H1 (cell line): ENCODE measurements around the gene HEXIM1. TPM values are rescaled to one million over a fixed set of nuclear protein-coding genes. Genes with fewer than 3 reads are reported as not detected.

Experiments
- CTCF ChIA-PET: fragments of 300-600 bp; sonication (Branson Sonifier 250); formaldehyde crosslinking; loops from one replicate; lab custom pipeline; 2021; ENCODE audit not compliant: partially characterized antibody; lab: Charles Lee
- POLR2A ChIA-PET: fragments of 300-600 bp; sonication (Branson Sonifier 250); formaldehyde crosslinking; loops from one replicate; lab custom pipeline; 2021; ENCODE audit warnings: inconsistent platforms; ENCODE audit not compliant: partially characterized antibody; lab: Charles Lee
- DNase-seq, 2 experiments: peaks; one replicate each; pipeline versions ENCODE4 v3.0.0 to v3.0.0-alpha.2; 2010 to 2022; ENCODE audit warnings: low spot score in 2 of 2, low read depth in 1 of 2, mixed read lengths in 1 of 2
- FAIRE-seq: peaks from 2 replicates; lab custom pipeline; 2011; peaks lifted over from hg19 to GRCh38; lab: Jason Lieb, UNC
- H2AFZ ChIP-seq: 2 replicates; pipeline ENCODE4 v1.8.1; 2012; ENCODE audit warnings: low read length, inconsistent platforms
- H2AK5ac ChIP-seq: 2 replicates; pipeline ENCODE4 v1.6.1; 2013; ENCODE audit warnings: low read depth, low read length
- H2BK120ac ChIP-seq: replicated peaks from 2 replicates; pipeline ENCODE3; 2013; ENCODE audit warnings: low read depth, low read length, inconsistent platforms
- H2BK12ac ChIP-seq: 2 replicates; pipeline ENCODE4 v1.6.1; 2013; ENCODE audit warnings: low read depth, low read length
- H2BK15ac ChIP-seq: 2 replicates; pipeline ENCODE4 v1.6.1; 2013; ENCODE audit warnings: low read length
- H2BK20ac ChIP-seq: 2 replicates; pipeline ENCODE4 v1.6.1; 2013; ENCODE audit warnings: low read length
- H2BK5ac ChIP-seq: 2 replicates; pipeline ENCODE4 v1.6.1; 2013; ENCODE audit warnings: low read depth, low read length
- H3K14ac ChIP-seq: 2 replicates; pipeline ENCODE4 v1.6.1; 2013; ENCODE audit warnings: inconsistent platforms; ENCODE audit not compliant: insufficient read length
- H3K18ac ChIP-seq: 2 replicates; pipeline ENCODE4 v1.6.1; 2013; ENCODE audit warnings: low read length; ENCODE audit errors: extremely low read depth
- H3K23ac ChIP-seq: 2 replicates; pipeline ENCODE4 v1.6.1; 2013; ENCODE audit warnings: inconsistent platforms; ENCODE audit not compliant: insufficient read length
- H3K23me2 ChIP-seq: 2 replicates; pipeline ENCODE4 v1.6.1; 2013; ENCODE audit warnings: low read depth, low read length
- H3K27ac ChIP-seq: 2 replicates; pipeline ENCODE4 v1.6.1; 2011; ENCODE audit warnings: low read depth, low read length, inconsistent platforms
- H3K27me3 ChIP-seq, 4 experiments: replicated peaks in 1 of 4; 1 replicate in 1 of 4; 2 replicates in 3 of 4; pipeline versions ENCODE4 v1.6.1 to v1.8.1; 2011 to 2013; ENCODE audit warnings: low read length in 3 of 4, mild to moderate bottlenecking in 3 of 4, inconsistent platforms in 2 of 4, mixed read lengths in 2 of 4, moderate library complexity in 1 of 4; ENCODE audit not compliant: control insufficient read depth in 3 of 4, insufficient read depth in 3 of 4; ENCODE audit errors: extremely low read depth in 1 of 4
- H3K36me3 ChIP-seq, 4 experiments: 2 replicates each; pipeline versions ENCODE4 v1.6.1 to v1.8.1; 2011 to 2013; ENCODE audit warnings: mild to moderate bottlenecking in 4 of 4, low read length in 3 of 4, moderate library complexity in 2 of 4, control low read depth in 1 of 4, inconsistent platforms in 1 of 4; ENCODE audit not compliant: insufficient read depth in 4 of 4, control insufficient read depth in 2 of 4
- H3K4ac ChIP-seq: replicated peaks from 2 replicates; pipeline ENCODE3; 2013; ENCODE audit warnings: low read length, low read depth, mixed read lengths, inconsistent platforms; ENCODE audit not compliant: insufficient read length
- H3K4me1 ChIP-seq, 4 experiments: replicated peaks in 1 of 4; 1 replicate in 1 of 4; 2 replicates in 3 of 4; pipeline versions ENCODE4 v1.6.1 to v1.8.1; 2011 to 2013; ENCODE audit warnings: low read length in 3 of 4, inconsistent platforms in 2 of 4, mixed read lengths in 1 of 4; ENCODE audit not compliant: insufficient read depth in 4 of 4, control insufficient read depth in 3 of 4
- H3K4me2 ChIP-seq, 2 experiments: 2 replicates each; pipeline versions ENCODE4 v1.6.1 to v1.8.1; 2011 to 2013; ENCODE audit warnings: low read depth in 2 of 2, low read length in 2 of 2, control low read depth in 1 of 2, inconsistent platforms in 1 of 2, mild to moderate bottlenecking in 1 of 2; ENCODE audit not compliant: insufficient read depth in 1 of 2
- H3K4me3 ChIP-seq, 4 experiments: fragments of 200-600, 300-600 bp in 1 of 4; sonication (generic), shearing (Covaris generic), sonication (Bioruptor Twin) in 1 of 4; 2 replicates each; pipeline versions ENCODE4 v1.5.1 to v1.8.1; 2011 to 2016; ENCODE audit warnings: low read length in 4 of 4, low read depth in 3 of 4, control low read depth in 2 of 4, inconsistent platforms in 2 of 4, mild to moderate bottlenecking in 2 of 4, mixed read lengths in 1 of 4, moderate library complexity in 1 of 4; ENCODE audit not compliant: insufficient read depth in 2 of 4; ENCODE audit errors: extremely low read depth in 1 of 4
- H3K56ac ChIP-seq: replicated peaks from 2 replicates; pipeline ENCODE3; 2013; ENCODE audit warnings: low read depth, mild to moderate bottlenecking, mixed read lengths, low read length, inconsistent platforms; ENCODE audit not compliant: insufficient read length
- H3K79me1 ChIP-seq: 2 replicates; pipeline ENCODE4 v1.6.1; 2013; ENCODE audit warnings: low read depth, low read length, control low read depth
- H3K79me2 ChIP-seq, 2 experiments: 2 replicates each; pipeline versions ENCODE4 v1.6.1 to v1.8.1; 2012 to 2013; ENCODE audit warnings: low read length in 2 of 2, mild to moderate bottlenecking in 2 of 2, inconsistent platforms in 1 of 2; ENCODE audit not compliant: insufficient read depth in 2 of 2, control insufficient read depth in 1 of 2
- H3K9ac ChIP-seq, 4 experiments: replicated peaks in 1 of 4; 1 replicate in 1 of 4; 2 replicates in 3 of 4; pipeline versions ENCODE4 v1.6.1 to v1.8.1; 2011 to 2013; ENCODE audit warnings: low read depth in 3 of 4, low read length in 3 of 4, control low read depth in 2 of 4, mild to moderate bottlenecking in 2 of 4, moderate library complexity in 2 of 4, inconsistent platforms in 1 of 4; ENCODE audit errors: extremely low read depth in 1 of 4
- H3K9me3 ChIP-seq, 2 experiments: 2 replicates each; pipeline versions ENCODE4 v1.6.1 to v1.8.1; 2012 to 2013; ENCODE audit warnings: mild to moderate bottlenecking in 2 of 2, moderate library complexity in 2 of 2, control low read depth in 1 of 2, inconsistent platforms in 1 of 2, low read depth in 1 of 2, low read length in 1 of 2, mixed read lengths in 1 of 2; ENCODE audit not compliant: insufficient read depth in 2 of 2
- H4K20me1 ChIP-seq, 2 experiments: replicated peaks in 1 of 2; 2 replicates each; pipeline versions ENCODE3 to v1.8.1; 2011 to 2013; ENCODE audit warnings: inconsistent platforms in 2 of 2, low read length in 2 of 2, mild to moderate bottlenecking in 1 of 2; ENCODE audit not compliant: insufficient read depth in 2 of 2, control insufficient read depth in 1 of 2
- H4K5ac ChIP-seq: 2 replicates; pipeline ENCODE4 v1.6.1; 2013; ENCODE audit warnings: low read length, low read depth, mixed read lengths, inconsistent platforms; ENCODE audit not compliant: insufficient read length
- H4K8ac ChIP-seq: 2 replicates; pipeline ENCODE4 v1.8.0; 2013; ENCODE audit warnings: mild to moderate bottlenecking, moderate library complexity, low read length, inconsistent platforms; ENCODE audit not compliant: insufficient read depth; ENCODE audit errors: extremely low read depth
- H4K91ac ChIP-seq: replicated peaks from 2 replicates; pipeline ENCODE3; 2013; ENCODE audit warnings: low read length, mixed read lengths, inconsistent platforms; ENCODE audit not compliant: insufficient read length
- MAFK ChIP-seq: IDR thresholded peaks from 2 replicates; pipeline ENCODE4 v1.6.1; 2012; ENCODE audit warnings: low read depth, mild to moderate bottlenecking, improper control_type of control experiment, low read length
- WGBS, 2 experiments: shearing (Covaris generic) in 1 of 2; methylation state at CpG; one replicate each; pipeline versions ENCODE4 v1.1.6 to v1.1.7; 2013 to 2015; ENCODE audit warnings: low lambda C conversion rate in 2 of 2, mixed read lengths in 2 of 2, inconsistent platforms in 1 of 2, low coverage in 1 of 2, missing lambda C conversion rate in 1 of 2; ENCODE audit not compliant: insufficient replicate concordance in 2 of 2, insufficient coverage in 1 of 2, insufficient read length in 1 of 2; ENCODE audit errors: extremely low coverage in 1 of 2, missing lambda C conversion rate in 1 of 2; 5-methylcytosine and 5-hydroxymethylcytosine counted together
- polyA plus RNA-seq, 7 experiments: library from polyadenylated mRNA; depleted of rRNA in 3 of 7; stranded (reverse) in 5 of 7; unstranded in 2 of 7; fragments of >200 nt in 5 of 7; fragments of 200-250 nt in 2 of 7; gene quantifications; 1 replicate in 5 of 7; 2 replicates in 1 of 7; 4 replicates in 1 of 7; pipeline versions ENCODE4 v1.2.1 to v1.2.3, GENCODE V29; 2011 to 2013; ENCODE audit warnings: missing spikeins in 2 of 7, mixed read lengths in 2 of 7
- total RNA-seq: library from RNA; stranded (reverse); fragmentation: NEBNext Ultra II Directional; extraction: Animal tissue kit (Norgen Biotek cat#: 25700); gene quantifications from 2 replicates; pipeline ENCODE4 v1.2.1, GENCODE V29; 2021

HEXIM1 gene
- total and polyA plus RNA-seq, 2 of the 8 experiments (the other 6 are each of a cell fraction or from before 2014, with no cell fraction given), result 9.1 to 38.3 TPM

DNA sequence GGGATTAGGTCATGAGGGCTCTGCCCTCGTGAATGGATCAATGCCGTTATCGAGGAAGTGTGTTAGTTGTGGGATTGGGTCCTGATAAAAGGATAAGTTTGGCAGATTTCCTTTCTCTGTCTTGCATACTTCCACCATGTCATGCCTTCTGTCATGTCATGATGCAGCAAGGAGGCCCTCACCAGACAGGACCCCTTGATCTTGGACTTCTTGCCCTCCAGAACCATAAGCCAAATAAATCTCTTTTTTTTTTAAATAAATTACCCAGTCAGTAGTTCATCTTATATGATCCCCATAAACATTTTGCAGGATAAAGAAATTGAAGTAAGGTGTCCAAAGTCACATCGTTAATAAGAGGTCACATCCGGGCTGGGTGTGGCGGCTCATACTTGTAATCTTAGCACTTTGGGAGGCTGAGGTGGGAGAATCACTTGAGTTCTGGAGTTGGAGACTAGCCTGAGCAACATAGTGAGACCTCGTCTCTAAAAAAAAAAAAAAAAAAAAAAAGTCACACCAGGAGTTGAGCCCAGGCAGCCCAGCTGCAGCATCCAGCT, 38.6 kb downstream of the HEXIM1 start:
- Histone ChIP-seq H2AFZ (no peak overlapping the region), H3K18ac (no peak overlapping the region), H3K4me2 (no peak overlapping the region), H2AK5ac (no peak overlapping the region), H3K27ac (no peak overlapping the region), H3K36me3 (no peaks in the 10 kb centered on the region), H4K20me1 (no peaks in the 10 kb centered on the region), H3K4me1 (peaks cover 0 to 3% (median 0%) of the 10 kb centered on the region in 4 experiments; a peak in 2 of 7 replicates), H4K5ac (no peak overlapping the region), H2BK15ac (no peak overlapping the region), H4K91ac (no peak overlapping the region), H3K14ac (no peak overlapping the region), H3K23me2 (no peaks in the 10 kb centered on the region), H2BK12ac (no peak overlapping the region), H3K79me2 (no peaks in the 10 kb centered on the region), H3K4ac (no peak overlapping the region), H3K23ac (no peak overlapping the region), H3K56ac (no peak overlapping the region), H3K4me3 (no peak overlapping the region), H3K27me3 (no peaks in the 10 kb centered on the region), H4K8ac (no peak overlapping the region), H2BK5ac (no peak overlapping the region), H2BK20ac (no peak overlapping the region), H2BK120ac (no peak overlapping the region), H3K9ac (no peak overlapping the region), H3K79me1 (no peaks in the 10 kb centered on the region), H3K9me3 (no peaks in the 10 kb centered on the region)
- POLR2A ChIA-PET, result interaction anchor here (1.0 to 2.9 kb wide), 2 partner anchors 26 to 38 kb away, joined by 4 to 11 read pairs; partner anchors contain the start of gene HEXIM2
- WGBS, 2 experiments, result 90% methylated on average over 6 of the region's 7 CpGs; no CpG with 5 or more reads in 1 of the 2 experiments
- CTCF ChIA-PET, result interaction anchor here (2.7 kb wide), 1 partner anchor 11 kb away, joined by 15 read pairs; no protein-coding TSS in a partner anchor
- DNase-seq, result no peak
- FAIRE-seq, result no peak
- TF ChIP-seq MAFK, result no peak
